ENCODE results near the gene MAP2K5. TPM values are rescaled to one million over a fixed set of nuclear protein-coding genes. Genes with fewer than 3 reads are reported as not detected.

MAP2K5 gene
- total RNA-seq, 1 donor, result 8.9 TPM

GRCh38 chr15:67534360-67534759 lies 8.1 kb upstream of the MAP2K5 start:
- TF ChIP-seq CTCF (IDR thresholded peaks at IDR 0.05; ENCODE audit: insufficient read depth, low read length), result no peak
- no peak overlapping the region for H3K4me3 ChIP-seq (ENCODE audit: low read depth, low read length)

GRCh38 chr15:67537771-67538170 lies 4.7 kb upstream of the MAP2K5 start:
- H3K4me3 ChIP-seq (ENCODE audit: low read depth, low read length), result no peak overlapping the region
- no peak for TF ChIP-seq CTCF (IDR thresholded peaks at IDR 0.05; ENCODE audit: insufficient read depth, low read length)
- DNase-seq (ENCODE audit: low read depth), result no peak

More at GRCh38 chr15:67534360-67534759, 8.1 kb upstream of the MAP2K5 start:
- DNase-seq (ENCODE audit: low read depth), result no peak

- no peak for DNase-seq (ENCODE audit: low read depth)
- peak overlapping the region; percentile 85 for H3K4me3 ChIP-seq (ENCODE audit: low read depth, low read length)
- TF ChIP-seq CTCF (IDR thresholded peaks at IDR 0.05; ENCODE audit: insufficient read depth, low read length), result no peak
These were observed 830 bp downstream of the MAP2K5 start for GRCh38 chr15:67543348-67543718.

GRCh38 chr15:67544475-67544874 lies 2.0 kb downstream of the MAP2K5 start:
- no peak overlapping the region for H3K4me3 ChIP-seq (ENCODE audit: low read depth, low read length)
- no peak for TF ChIP-seq CTCF (IDR thresholded peaks at IDR 0.05; ENCODE audit: insufficient read depth, low read length)
- DNase-seq (ENCODE audit: low read depth), result no peak

GRCh38 chr15:67545864-67546263 lies 3.4 kb downstream of the MAP2K5 start:
- DNase-seq (ENCODE audit: low read depth), result no peak
- TF ChIP-seq CTCF (IDR thresholded peaks at IDR 0.05; ENCODE audit: insufficient read depth, low read length), result no peak
- no peak overlapping the region for H3K4me3 ChIP-seq (ENCODE audit: low read depth, low read length)

GRCh38 chr15:67547064-67547463 lies 4.6 kb downstream of the MAP2K5 start:
- DNase-seq (ENCODE audit: low read depth), result no peak
- TF ChIP-seq CTCF (IDR thresholded peaks at IDR 0.05; ENCODE audit: insufficient read depth, low read length), result no peak
- no peak overlapping the region for H3K4me3 ChIP-seq (ENCODE audit: low read depth, low read length)

GRCh38 chr15:67547836-67548235 lies 5.3 kb downstream of the MAP2K5 start:
- no peak for TF ChIP-seq CTCF (IDR thresholded peaks at IDR 0.05; ENCODE audit: insufficient read depth, low read length)
- H3K4me3 ChIP-seq (ENCODE audit: low read depth, low read length), result no peak overlapping the region
- DNase-seq (ENCODE audit: low read depth), result no peak

Data from fibroblast of the aortic adventitia (primary cell).